IPS-20b (cell line): ENCODE data around the gene CMTM2.

ENCODE experiments used
- H3K27ac ChIP-seq: one replicate; pipeline ENCODE4 v1.5.1; 2013; ENCODE audit warnings: low read length
- H3K27me3 ChIP-seq: 2 replicates; pipeline ENCODE4 v1.6.1; 2013; ENCODE audit warnings: mild to moderate bottlenecking, low read length, inconsistent platforms; ENCODE audit not compliant: insufficient read depth
- H3K36me3 ChIP-seq: 2 replicates; pipeline ENCODE4 v1.6.1; 2013; ENCODE audit warnings: low read depth, mild to moderate bottlenecking, inconsistent platforms, low read length, moderate library complexity; ENCODE audit not compliant: insufficient read depth
- H3K4me1 ChIP-seq: 2 replicates; pipeline ENCODE4 v1.6.1; 2013; ENCODE audit warnings: mild to moderate bottlenecking, control low read depth, inconsistent platforms, low read length, moderate library complexity; ENCODE audit not compliant: insufficient read depth
- H3K4me3 ChIP-seq: 2 replicates; pipeline ENCODE4 v1.5.1; 2013; ENCODE audit warnings: mild to moderate bottlenecking, low read length, inconsistent platforms
- H3K9ac ChIP-seq: 2 replicates; pipeline ENCODE4 v1.6.1; 2013; ENCODE audit warnings: low read depth, mild to moderate bottlenecking, inconsistent platforms, low read length, moderate library complexity
- H3K9me3 ChIP-seq: 2 replicates; pipeline ENCODE4 v1.6.1; 2013; ENCODE audit warnings: mild to moderate bottlenecking, low read depth, low read length, inconsistent platforms; ENCODE audit not compliant: insufficient read depth

CMTM2 gene

DNA sequence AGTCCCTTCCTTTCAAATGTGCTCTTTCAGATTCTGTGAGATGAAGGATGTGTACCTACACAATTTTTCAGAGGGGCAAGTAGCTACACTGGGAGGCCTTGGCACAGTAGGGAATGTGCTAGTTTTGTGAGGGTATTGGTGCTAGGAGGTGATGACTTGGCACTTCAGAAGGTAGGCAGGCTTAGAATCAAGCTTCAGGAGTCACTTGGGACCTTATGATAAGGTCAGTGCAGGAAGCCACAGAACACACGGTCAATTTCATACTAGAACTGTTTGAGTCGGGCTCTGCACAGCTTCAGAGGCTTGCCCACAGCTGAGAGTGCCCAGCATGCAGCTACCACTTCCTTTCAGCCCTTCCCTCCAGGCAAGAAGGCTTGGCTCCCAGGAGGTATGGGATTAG, 6.9 kb upstream of the CMTM2 start:
- Histone ChIP-seq H3K27ac (no peak overlapping the region), H3K36me3 (no peaks in the 10 kb centered on the region), H3K4me1 (no peaks in the 10 kb centered on the region), H3K27me3 (peaks cover 6% of the 10 kb centered on the region; the same call in 1 of the 2 replicates), H3K9me3 (no peaks in the 10 kb centered on the region), H3K4me3 (no peak overlapping the region), H3K9ac (no peak overlapping the region)

DNA sequence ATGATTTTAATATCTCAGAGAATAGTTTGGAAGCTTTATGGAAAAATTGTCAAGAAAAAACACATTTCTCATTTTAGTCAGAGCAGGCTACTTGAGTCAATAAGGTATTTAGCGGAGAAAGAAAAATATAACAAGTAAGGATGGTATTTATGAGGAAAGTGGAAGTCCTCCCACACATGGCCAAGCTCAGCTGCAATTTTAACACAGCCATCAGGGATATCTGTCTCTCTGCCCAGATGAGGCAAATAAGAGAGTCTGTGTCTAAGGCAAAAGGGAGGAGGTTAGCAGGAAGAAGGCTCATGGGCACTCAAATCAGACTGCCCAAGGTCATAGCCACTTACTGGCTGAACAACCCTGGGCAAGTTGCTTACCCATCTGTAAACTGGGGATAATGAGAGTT, 5.2 kb upstream of the CMTM2 start:
- no peak overlapping the region for H3K9ac ChIP-seq
- no peak overlapping the region for H3K4me3 ChIP-seq
- no peak overlapping the region for H3K27ac ChIP-seq
- H3K27me3 ChIP-seq = peaks cover 23% of the 10 kb centered on the region; the same call in 1 of the 2 replicates
- H3K36me3 ChIP-seq = no peaks in the 10 kb centered on the region
- peaks cover 3% of the 10 kb centered on the region; the same call in 1 of the 2 replicates for H3K4me1 ChIP-seq
- no peaks in the 10 kb centered on the region for H3K9me3 ChIP-seq

DNA sequence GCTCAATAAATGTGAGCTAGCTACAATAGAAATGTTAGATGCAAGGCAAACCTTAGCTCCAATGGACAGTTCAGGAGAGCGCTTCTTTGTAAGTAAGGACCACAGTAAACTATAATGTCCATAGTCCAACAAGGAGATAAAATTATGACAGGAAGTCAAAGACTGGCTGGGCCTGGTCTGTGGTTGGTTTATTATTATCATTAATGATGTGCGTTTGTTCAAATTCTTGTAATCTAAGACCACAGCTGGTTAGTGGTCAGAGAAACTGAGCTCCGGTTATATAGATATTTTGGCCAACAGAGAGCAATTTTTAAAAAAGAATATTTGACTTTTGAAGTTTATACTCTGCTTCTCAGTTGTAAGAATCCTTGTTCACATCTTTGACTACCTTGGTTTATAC, 4.7 kb upstream of the CMTM2 start:
- H3K4me3 ChIP-seq = no peak overlapping the region
- H3K27me3 ChIP-seq = peaks cover 28% of the 10 kb centered on the region; the same call in 1 of the 2 replicates
- H3K4me1 ChIP-seq = peaks cover 3% of the 10 kb centered on the region; the same call in 1 of the 2 replicates
- H3K36me3 ChIP-seq = no peaks in the 10 kb centered on the region
- H3K27ac ChIP-seq = no peak overlapping the region
- no peak overlapping the region for H3K9ac ChIP-seq
- no peaks in the 10 kb centered on the region for H3K9me3 ChIP-seq

DNA sequence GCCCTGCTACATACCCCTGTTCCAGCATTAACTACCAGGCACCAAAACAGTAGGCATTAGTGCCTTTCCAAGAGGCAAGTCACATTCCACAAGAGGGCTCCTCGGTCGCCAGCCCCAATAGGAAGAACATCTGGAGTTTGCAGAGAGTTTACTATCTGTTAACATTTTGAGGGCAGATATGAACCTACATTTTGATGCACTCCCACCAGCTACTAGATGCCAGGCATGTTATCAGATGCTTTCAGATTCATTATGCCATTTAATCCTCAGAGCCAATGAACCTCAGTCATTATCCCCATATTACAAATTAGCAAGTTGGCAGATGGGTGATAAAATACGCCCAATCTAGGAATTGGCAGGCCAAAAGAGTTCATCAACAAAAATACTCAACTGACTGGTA, 4.2 kb upstream of the CMTM2 start:
- Histone ChIP-seq H3K27ac (no peak overlapping the region), H3K9ac (no peak overlapping the region), H3K36me3 (no peaks in the 10 kb centered on the region), H3K4me1 (peaks cover 4% of the 10 kb centered on the region), H3K9me3 (no peaks in the 10 kb centered on the region), H3K4me3 (no peak overlapping the region), H3K27me3 (peaks cover 33% of the 10 kb centered on the region; the same call in 1 of the 2 replicates)

DNA sequence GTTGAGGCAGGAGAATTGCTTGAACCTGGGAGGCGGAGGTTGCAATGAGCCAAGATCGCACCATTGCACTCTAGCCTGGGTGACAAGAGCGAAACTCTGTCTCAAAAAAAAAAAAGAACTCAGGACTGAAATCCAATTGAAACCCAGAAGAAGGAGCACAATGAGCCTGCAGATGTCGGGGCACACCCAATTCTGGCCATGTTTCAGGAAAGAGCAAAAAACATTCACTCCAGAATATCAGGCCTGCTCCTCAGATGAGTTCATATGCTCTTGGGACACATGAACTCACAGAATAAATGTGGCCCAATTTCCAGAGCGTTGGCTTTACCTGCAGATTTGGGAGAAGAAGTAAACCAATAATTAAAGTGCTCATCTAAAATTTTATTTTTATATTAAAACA, 3.0 kb upstream of the CMTM2 start:
- no peaks in the 10 kb centered on the region for H3K9me3 ChIP-seq
- no peaks in the 10 kb centered on the region for H3K36me3 ChIP-seq
- no peak overlapping the region for H3K4me3 ChIP-seq
- peaks cover 17% of the 10 kb centered on the region for H3K4me1 ChIP-seq
- no peak overlapping the region for H3K9ac ChIP-seq
- no peak overlapping the region for H3K27ac ChIP-seq
- H3K27me3 ChIP-seq = peaks cover 37% of the 10 kb centered on the region; the same call in 1 of the 2 replicates

DNA sequence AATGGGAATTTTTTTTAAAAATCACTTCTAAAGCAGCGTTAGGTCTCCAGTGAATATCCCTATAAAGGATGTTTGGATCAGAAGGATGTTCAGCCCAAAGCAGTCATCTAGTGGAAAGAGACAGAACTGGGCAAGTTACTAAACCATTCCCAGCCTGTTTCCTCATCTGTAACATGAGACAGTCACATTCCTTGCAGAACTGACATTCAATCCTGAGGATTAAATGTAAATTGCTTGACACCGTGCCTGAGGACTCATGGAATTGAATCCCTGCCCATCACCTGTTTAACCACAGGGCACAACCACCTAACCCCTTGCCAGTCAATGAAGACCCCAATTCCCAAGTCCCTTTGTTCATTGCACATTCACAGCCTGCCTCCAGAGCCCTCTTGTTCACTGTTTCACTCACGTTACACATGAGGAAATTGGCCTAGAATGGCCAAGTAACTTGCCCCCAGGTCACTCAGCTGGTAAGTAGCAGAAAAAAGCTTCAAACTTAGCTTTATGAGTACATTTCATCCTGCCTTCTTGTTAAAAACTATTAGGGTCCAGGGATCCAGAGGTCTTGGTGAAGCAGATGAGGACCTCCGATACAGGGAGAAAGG, 1.4 kb downstream of the CMTM2 start:
- Histone ChIP-seq H3K4me3 (no peak overlapping the region), H3K27me3 (peaks cover 37% of the 10 kb centered on the region; the same call in 1 of the 2 replicates), H3K36me3 (no peaks in the 10 kb centered on the region), H3K4me1 (peaks cover 17% of the 10 kb centered on the region), H3K9ac (no peak overlapping the region), H3K27ac (no peak overlapping the region), H3K9me3 (no peaks in the 10 kb centered on the region)

DNA sequence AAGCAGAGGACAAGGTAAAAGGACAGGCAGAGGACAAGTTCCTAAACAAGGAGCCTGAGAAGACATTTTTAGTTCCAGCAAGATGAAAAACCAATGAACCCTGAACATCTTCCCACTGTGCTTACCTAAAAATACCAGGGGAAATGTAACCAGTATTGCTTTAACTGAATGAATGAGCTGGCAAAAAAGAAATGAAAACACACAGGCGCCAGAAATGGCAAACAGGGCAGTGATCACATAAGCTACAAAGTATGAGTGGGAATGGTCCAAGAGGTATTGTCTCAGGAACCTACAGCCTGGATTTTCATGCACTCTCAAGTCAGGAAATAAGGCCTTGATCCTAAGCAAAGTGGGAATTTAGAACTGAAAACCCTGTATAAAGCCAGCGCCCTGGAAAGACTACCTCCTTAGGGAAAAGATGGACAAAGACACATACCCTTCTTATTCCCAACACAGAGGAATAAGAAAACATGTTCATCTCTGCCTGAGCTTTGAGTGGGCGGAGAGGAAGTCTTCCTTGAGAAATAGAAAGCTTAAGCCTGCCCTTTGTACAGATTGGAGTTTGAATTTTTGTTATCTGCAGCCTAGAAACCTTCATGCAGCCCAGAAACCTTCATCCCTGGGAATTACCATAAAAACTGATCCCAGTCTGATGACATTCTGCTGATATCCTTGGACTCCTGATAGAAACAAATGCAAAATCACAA, 2.1 kb downstream of the CMTM2 start:
- no peak overlapping the region for H3K27ac ChIP-seq
- no peaks in the 10 kb centered on the region for H3K9me3 ChIP-seq
- no peaks in the 10 kb centered on the region for H3K36me3 ChIP-seq
- H3K9ac ChIP-seq = no peak overlapping the region
- no peak overlapping the region for H3K4me3 ChIP-seq
- peaks cover 17% of the 10 kb centered on the region for H3K4me1 ChIP-seq
- H3K27me3 ChIP-seq = peaks cover 37% of the 10 kb centered on the region; the same call in 1 of the 2 replicates

DNA sequence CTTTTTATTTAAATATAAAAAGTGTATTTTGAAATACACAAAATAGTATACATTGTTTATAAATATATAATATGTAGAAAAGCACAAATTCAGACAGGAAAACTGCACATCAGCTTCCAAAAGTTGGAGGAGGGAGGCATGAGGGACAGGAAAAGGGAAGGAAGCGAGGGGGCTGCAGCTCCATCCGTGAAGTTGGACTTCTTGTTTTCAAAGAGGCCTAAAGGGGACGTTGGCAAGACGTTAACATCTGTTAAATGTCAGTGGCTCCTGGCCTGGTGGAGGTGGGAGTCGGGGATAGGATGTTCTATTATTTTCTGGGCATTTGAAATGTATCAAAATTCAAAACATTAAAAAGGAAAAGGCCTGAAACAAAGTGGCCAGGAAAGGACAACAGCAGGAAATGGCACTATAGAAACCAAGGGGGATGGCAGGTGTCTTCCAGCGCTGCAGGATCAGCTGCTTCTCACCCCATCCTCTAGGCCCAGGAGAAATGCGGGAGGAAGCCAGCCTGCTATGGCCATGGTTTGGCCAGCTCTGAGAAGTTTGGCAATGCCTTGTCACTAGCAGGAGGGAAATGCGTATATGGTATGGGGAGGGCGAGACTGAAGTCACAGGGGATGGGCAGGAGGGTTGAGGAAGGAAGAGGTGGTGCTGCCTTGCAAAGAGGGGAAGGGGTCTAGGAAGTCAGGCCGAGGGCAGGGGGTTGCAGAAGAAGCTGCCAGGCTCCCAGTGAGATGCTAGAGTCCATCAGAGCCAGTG, 6.4 kb downstream of the CMTM2 start:
- Histone ChIP-seq H3K9ac (no peak overlapping the region), H3K4me1 (peaks cover 7% of the 10 kb centered on the region), H3K27me3 (no peaks in the 10 kb centered on the region; the same call in 1 of the 2 replicates), H3K4me3 (no peak overlapping the region), H3K36me3 (no peaks in the 10 kb centered on the region), H3K9me3 (no peaks in the 10 kb centered on the region), H3K27ac (no peak overlapping the region)

DNA sequence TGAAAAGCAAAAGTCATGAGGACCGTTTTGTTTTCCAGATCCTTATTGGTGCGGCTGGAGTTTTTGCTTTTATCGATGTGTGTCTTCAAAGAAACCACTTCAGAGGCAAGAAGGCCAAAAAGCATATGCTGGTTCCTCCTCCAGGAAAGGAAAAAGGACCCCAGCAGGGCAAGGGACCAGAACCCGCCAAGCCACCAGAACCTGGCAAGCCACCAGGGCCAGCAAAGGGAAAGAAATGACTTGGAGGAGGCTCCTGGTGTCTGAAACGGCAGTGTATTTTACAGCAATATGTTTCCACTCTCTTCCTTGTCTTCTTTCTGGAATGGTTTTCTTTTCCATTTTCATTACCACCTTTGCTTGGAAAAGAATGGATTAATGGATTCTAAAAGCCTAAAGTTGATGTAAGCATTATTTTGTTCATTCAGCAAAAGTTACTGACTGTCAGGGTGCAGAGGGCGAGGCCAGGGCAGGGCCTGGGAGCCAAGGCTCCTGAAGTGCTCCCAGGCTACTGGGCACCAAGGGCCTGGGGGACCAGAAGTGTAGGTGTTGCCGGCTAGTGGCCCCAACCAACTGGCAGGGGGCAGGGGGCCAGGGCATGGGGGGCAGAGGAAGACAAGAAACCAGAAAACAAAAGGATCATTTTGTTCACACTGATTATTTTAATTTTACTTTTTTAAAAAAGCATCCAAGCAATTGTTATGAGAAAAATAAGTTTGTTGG, 8.8 kb downstream of the CMTM2 start:
- H3K27ac ChIP-seq = no peak overlapping the region
- no peaks in the 10 kb centered on the region for H3K36me3 ChIP-seq
- no peaks in the 10 kb centered on the region; the same call in 1 of the 2 replicates for H3K4me1 ChIP-seq
- no peaks in the 10 kb centered on the region for H3K27me3 ChIP-seq
- H3K4me3 ChIP-seq = no peak overlapping the region
- H3K9ac ChIP-seq = no peak overlapping the region
- no peaks in the 10 kb centered on the region for H3K9me3 ChIP-seq

DNA sequence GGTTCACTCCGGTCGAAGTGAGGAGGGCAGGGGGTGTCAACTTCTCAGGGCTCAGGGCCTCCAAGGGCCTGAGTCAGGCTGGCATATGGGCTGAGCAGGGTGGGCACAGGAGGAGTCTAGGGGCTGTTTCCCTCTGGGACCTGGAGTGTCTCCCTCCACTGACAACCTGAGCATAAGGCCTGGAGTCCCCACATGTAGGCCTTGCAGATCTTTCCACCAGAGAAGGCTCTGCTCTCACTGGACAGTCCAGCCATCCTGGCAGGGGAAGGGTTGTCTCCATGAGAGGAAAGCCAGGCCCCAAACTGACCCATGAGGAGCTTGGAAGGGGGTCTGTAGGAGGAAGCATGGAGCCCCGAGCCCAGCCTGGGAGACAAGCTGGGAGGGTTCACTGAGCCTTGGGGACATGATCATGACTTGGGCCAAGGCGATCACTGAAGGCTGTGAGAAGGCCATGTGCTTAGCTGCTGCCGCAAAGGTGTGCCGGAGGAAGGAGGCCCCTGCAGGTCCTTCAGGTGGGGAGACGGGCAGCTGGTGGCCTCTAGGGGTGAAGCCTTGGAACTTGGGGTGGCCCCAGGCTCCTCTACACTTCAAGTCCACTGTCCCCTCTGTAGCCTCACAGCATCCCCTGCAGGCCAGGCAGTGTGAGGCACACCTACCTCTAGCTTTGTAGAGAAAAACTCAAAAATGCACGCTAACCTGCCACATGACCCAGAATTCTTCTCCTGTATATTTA, 9.9 kb downstream of the CMTM2 start:
- H3K4me3 ChIP-seq = no peak overlapping the region
- no peak overlapping the region for H3K27ac ChIP-seq
- no peak overlapping the region for H3K9ac ChIP-seq
- H3K27me3 ChIP-seq = no peaks in the 10 kb centered on the region
- no peaks in the 10 kb centered on the region for H3K9me3 ChIP-seq
- H3K36me3 ChIP-seq = no peaks in the 10 kb centered on the region
- no peaks in the 10 kb centered on the region; the same call in 1 of the 2 replicates for H3K4me1 ChIP-seq

DNA sequence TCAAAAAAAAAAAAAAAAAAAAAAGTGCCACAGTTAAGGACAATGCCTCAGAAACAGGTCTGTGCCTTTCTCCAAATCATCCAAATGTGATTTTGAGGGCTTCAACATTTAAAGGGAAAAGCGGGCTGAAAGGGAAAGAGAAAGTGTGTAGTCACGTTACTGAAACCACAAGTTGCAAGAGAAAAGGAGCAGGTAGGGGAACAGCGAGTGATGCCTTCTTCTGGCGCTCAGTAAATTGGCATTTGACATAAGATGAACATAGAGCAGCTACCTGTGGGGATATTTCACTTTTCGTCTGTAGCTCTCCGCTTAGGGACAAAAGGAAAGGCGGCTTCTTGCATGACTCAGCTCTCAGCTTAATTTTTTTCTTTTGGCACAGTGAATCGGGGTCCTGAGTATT, 11.1 kb downstream of the CMTM2 start:
- H3K4me3 ChIP-seq = no peak overlapping the region
- no peak overlapping the region for H3K9ac ChIP-seq
- no peaks in the 10 kb centered on the region for H3K9me3 ChIP-seq
- H3K27me3 ChIP-seq = no peaks in the 10 kb centered on the region
- no peak overlapping the region for H3K27ac ChIP-seq
- H3K36me3 ChIP-seq = no peaks in the 10 kb centered on the region
- H3K4me1 ChIP-seq = no peaks in the 10 kb centered on the region; the same call in 1 of the 2 replicates
